GM21786 (cell line): ENCODE measurements around the gene GATA2.

Experiments used
- ATAC-seq: cut with Tn5 transposase; IDR thresholded peaks from one replicate; pipeline ENCODE4 v1.9.1; 2021; ENCODE audit not compliant: unreplicated experiment

GATA2 gene

GRCh38 chr3:128503164-128503651 is 10.2 kb upstream of the GATA2 start:
- no peak for ATAC-seq

- ATAC-seq, result no peak
Observed at GRCh38 chr3:128502712-128503111, 9.7 kb upstream of the GATA2 start.

GRCh38 chr3:128501431-128501830 is 8.4 kb upstream of the GATA2 start:
- ATAC-seq, result no peak

GRCh38 chr3:128500556-128500955 is 7.6 kb upstream of the GATA2 start:
- no peak for ATAC-seq

GRCh38 chr3:128499724-128500275 is 6.8 kb upstream of the GATA2 start:
- ATAC-seq, result no peak

GRCh38 chr3:128498901-128499530 is 6.0 kb upstream of the GATA2 start:
- ATAC-seq, result no peak

GRCh38 chr3:128498127-128498626 is 5.2 kb upstream of the GATA2 start:
- ATAC-seq, result no peak

GRCh38 chr3:128497305-128498126 is 4.5 kb upstream of the GATA2 start:
- ATAC-seq, result no peak

- ATAC-seq, result no peak
Observed at GRCh38 chr3:128496602-128497304, 3.8 kb upstream of the GATA2 start.

GRCh38 chr3:128496019-128496601 is 3.1 kb upstream of the GATA2 start:
- no peak for ATAC-seq

- no peak for ATAC-seq
Observed at GRCh38 chr3:128495435-128495970, 2.5 kb upstream of the GATA2 start.

- no peak for ATAC-seq
Observed at GRCh38 chr3:128494367-128494650, 1.3 kb upstream of the GATA2 start.

GRCh38 chr3:128493570-128494366 is 767 bp upstream of the GATA2 start:
- no peak for ATAC-seq

GRCh38 chr3:128491941-128492670 is 895 bp downstream of the GATA2 start:
- no peak for ATAC-seq

GRCh38 chr3:128491691-128491940 is 1.4 kb downstream of the GATA2 start:
- ATAC-seq, result no peak

- ATAC-seq, result no peak
Observed at GRCh38 chr3:128490915-128491690, 1.9 kb downstream of the GATA2 start.

- ATAC-seq, result no peak
Observed at GRCh38 chr3:128490650-128490914, 2.4 kb downstream of the GATA2 start.

- ATAC-seq, result no peak
Observed at GRCh38 chr3:128489927-128490649, 2.9 kb downstream of the GATA2 start.

GRCh38 chr3:128489674-128489926 is 3.4 kb downstream of the GATA2 start:
- ATAC-seq, result no peak
